ENCODE results near the gene DLGAP1. TPM values are rescaled to one million over a fixed set of nuclear protein-coding genes. Genes with fewer than 3 reads are reported as not detected.

The DLGAP1 gene
- total RNA-seq, 1 experiment from 2014 or later: 23.0 TPM

DNA sequence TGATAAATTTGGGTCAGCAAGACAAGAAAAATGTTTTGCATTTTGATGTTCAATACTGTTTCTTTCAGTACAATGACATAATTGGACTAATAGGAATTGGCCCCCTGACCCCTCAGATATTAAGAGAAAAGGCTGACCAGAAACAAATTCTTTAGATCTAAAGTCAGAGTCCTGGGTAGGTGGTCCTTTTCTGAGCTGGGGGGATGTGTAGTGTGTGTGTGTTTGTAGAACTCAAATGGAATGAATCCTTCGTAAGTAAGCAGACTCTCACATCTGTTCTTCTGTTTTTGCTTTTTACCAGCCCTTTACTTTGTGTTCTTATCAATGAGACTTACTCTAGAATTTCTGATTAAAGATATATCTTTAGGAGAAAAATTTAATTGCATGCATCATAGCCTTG, 677.4 kb downstream of the DLGAP1 start:
- ChIA-PET POLR2A (interaction anchor here (0.6 kb wide), 1 partner anchor 114 kb away, joined by 6 read pairs; no protein-coding TSS in a partner anchor), CTCF (no interaction called here)
- no peaks in the 10 kb centered on the region for H3K27me3 Mint-ChIP-seq (ENCODE audit: low read depth)
- ATAC-seq (no peak), DNase-seq (ENCODE audit: low spot score) (no peak)
- no peaks in the 10 kb centered on the region for H3K9me3 Mint-ChIP-seq
- TF ChIP-seq, protein P1, sequence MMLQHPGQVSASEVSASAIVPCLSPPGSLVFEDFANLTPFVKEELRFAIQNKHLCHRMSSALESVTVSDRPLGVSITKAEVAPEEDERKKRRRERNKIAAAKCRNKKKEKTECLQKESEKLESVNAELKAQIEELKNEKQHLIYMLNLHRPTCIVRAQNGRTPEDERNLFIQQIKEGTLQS (CRISPR knock-in tag; conservative IDR thresholded peaks at IDR 0.05): no peak
- TF ChIP-seq CREB1 (CRISPR knock-in tag; IDR thresholded peaks at IDR 0.05): no peak
- TF ChIP-seq NR3C1 (CRISPR knock-in tag; conservative IDR thresholded peaks at IDR 0.05; ENCODE audit: low read depth): no peak
- TF ChIP-seq, protein P2, sequence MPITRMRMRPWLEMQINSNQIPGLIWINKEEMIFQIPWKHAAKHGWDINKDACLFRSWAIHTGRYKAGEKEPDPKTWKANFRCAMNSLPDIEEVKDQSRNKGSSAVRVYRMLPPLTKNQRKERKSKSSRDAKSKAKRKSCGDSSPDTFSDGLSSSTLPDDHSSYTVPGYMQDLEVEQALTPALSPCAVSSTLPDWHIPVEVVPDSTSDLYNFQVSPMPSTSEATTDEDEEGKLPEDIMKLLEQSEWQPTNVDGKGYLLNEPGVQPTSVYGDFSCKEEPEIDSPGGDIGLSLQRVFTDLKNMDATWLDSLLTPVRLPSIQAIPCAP (CRISPR knock-in tag; IDR thresholded peaks at IDR 0.05): no peak
- TF ChIP-seq ZNF396 (CRISPR knock-in tag; IDR thresholded peaks at IDR 0.05; ENCODE audit: borderline replicate concordance): no peak
- TF ChIP-seq, protein P3, sequence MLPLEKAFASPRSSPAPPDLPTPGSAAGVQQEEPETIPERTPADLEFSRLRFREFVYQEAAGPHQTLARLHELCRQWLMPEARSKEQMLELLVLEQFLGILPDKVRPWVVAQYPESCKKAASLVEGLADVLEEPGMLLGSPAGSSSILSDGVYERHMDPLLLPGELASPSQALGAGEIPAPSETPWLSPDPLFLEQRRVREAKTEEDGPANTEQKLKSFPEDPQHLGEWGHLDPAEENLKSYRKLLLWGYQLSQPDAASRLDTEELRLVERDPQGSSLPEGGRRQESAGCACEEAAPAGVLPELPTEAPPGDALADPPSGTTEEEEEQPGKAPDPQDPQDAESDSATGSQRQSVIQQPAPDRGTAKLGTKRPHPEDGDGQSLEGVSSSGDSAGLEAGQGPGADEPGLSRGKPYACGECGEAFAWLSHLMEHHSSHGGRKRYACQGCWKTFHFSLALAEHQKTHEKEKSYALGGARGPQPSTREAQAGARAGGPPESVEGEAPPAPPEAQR (CRISPR knock-in tag; IDR thresholded peaks at IDR 0.05): no peak
- TF ChIP-seq FOXK1 (CRISPR knock-in tag; IDR thresholded peaks at IDR 0.05): no peak
- no peak for TF ChIP-seq TCF7 (CRISPR knock-in tag; IDR thresholded peaks at IDR 0.05; ENCODE audit: low read depth)
- no peak for TF ChIP-seq KAT7 (CRISPR knock-in tag; IDR thresholded peaks at IDR 0.05; ENCODE audit: borderline replicate concordance)
- TF ChIP-seq, protein P4, sequence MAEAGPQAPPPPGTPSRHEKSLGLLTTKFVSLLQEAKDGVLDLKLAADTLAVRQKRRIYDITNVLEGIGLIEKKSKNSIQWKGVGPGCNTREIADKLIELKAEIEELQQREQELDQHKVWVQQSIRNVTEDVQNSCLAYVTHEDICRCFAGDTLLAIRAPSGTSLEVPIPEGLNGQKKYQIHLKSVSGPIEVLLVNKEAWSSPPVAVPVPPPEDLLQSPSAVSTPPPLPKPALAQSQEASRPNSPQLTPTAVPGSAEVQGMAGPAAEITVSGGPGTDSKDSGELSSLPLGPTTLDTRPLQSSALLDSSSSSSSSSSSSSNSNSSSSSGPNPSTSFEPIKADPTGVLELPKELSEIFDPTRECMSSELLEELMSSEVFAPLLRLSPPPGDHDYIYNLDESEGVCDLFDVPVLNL (CRISPR knock-in tag; IDR thresholded peaks at IDR 0.05; ENCODE audit: borderline replicate concordance, low read depth): no peak
- TF ChIP-seq, protein P5, sequence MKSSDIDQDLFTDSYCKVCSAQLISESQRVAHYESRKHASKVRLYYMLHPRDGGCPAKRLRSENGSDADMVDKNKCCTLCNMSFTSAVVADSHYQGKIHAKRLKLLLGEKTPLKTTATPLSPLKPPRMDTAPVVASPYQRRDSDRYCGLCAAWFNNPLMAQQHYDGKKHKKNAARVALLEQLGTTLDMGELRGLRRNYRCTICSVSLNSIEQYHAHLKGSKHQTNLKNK (CRISPR knock-in tag; IDR thresholded peaks at IDR 0.05): no peak
- no peak for TF ChIP-seq SMAD3 (CRISPR knock-in tag; IDR thresholded peaks at IDR 0.05; ENCODE audit: borderline replicate concordance)
- no peak for TF ChIP-seq CBFB (CRISPR knock-in tag; IDR thresholded peaks at IDR 0.05; ENCODE audit: low read depth)
- TF ChIP-seq, protein P6, sequence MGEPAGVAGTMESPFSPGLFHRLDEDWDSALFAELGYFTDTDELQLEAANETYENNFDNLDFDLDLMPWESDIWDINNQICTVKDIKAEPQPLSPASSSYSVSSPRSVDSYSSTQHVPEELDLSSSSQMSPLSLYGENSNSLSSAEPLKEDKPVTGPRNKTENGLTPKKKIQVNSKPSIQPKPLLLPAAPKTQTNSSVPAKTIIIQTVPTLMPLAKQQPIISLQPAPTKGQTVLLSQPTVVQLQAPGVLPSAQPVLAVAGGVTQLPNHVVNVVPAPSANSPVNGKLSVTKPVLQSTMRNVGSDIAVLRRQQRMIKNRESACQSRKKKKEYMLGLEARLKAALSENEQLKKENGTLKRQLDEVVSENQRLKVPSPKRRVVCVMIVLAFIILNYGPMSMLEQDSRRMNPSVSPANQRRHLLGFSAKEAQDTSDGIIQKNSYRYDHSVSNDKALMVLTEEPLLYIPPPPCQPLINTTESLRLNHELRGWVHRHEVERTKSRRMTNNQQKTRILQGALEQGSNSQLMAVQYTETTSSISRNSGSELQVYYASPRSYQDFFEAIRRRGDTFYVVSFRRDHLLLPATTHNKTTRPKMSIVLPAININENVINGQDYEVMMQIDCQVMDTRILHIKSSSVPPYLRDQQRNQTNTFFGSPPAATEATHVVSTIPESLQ (CRISPR knock-in tag; IDR thresholded peaks at IDR 0.05): no peak
- no peak for TF ChIP-seq PRRX2 (CRISPR knock-in tag; IDR thresholded peaks at IDR 0.05)
- TF ChIP-seq SOX15 (CRISPR knock-in tag; IDR thresholded peaks at IDR 0.05): no peak
- TF ChIP-seq ELF4 (CRISPR knock-in tag; IDR thresholded peaks at IDR 0.05; ENCODE audit: low read depth): no peak
- TF ChIP-seq JUN (CRISPR knock-in tag; IDR thresholded peaks at IDR 0.05): no peak
- peaks cover 54% of the 10 kb centered on the region for H3K4me1 Mint-ChIP-seq
- H3K27ac Mint-ChIP-seq: no peak overlapping the region
- H3K4me3 Mint-ChIP-seq: no peak overlapping the region
- H3K36me3 Mint-ChIP-seq: no peaks in the 10 kb centered on the region

DNA sequence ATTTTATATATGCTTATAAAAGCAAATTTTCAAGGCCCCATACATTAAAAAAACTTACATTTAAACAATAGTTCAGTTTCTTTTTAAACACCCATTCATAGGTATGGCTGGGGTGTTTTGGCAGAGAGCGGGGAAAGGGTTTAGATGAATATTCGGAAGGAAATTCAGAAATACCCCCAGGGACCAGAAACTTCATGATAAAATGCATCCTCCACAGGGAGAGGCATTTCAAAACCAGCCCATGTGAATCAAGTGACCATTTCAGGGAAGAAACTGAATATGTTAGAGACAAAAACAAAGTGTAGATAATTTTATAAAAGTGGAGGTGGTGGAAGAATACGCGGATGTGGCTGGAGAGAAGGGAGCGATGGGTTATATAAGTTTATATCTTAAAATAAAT, 678.0 kb downstream of the DLGAP1 start:
- Mint-ChIP-seq H3K9me3 (no peaks in the 10 kb centered on the region), H3K27me3 (ENCODE audit: low read depth) (no peaks in the 10 kb centered on the region), H3K27ac (no peak overlapping the region; the same call in 1 of the 2 replicates), H3K4me1 (peaks cover 58% of the 10 kb centered on the region), H3K36me3 (no peaks in the 10 kb centered on the region), H3K4me3 (no peak overlapping the region)
- CTCF ChIA-PET: no interaction called here
- POLR2A ChIA-PET: no interaction called here
- ATAC-seq (no peak), DNase-seq (ENCODE audit: low spot score) (no peak)
- TF ChIP-seq, protein P7, sequence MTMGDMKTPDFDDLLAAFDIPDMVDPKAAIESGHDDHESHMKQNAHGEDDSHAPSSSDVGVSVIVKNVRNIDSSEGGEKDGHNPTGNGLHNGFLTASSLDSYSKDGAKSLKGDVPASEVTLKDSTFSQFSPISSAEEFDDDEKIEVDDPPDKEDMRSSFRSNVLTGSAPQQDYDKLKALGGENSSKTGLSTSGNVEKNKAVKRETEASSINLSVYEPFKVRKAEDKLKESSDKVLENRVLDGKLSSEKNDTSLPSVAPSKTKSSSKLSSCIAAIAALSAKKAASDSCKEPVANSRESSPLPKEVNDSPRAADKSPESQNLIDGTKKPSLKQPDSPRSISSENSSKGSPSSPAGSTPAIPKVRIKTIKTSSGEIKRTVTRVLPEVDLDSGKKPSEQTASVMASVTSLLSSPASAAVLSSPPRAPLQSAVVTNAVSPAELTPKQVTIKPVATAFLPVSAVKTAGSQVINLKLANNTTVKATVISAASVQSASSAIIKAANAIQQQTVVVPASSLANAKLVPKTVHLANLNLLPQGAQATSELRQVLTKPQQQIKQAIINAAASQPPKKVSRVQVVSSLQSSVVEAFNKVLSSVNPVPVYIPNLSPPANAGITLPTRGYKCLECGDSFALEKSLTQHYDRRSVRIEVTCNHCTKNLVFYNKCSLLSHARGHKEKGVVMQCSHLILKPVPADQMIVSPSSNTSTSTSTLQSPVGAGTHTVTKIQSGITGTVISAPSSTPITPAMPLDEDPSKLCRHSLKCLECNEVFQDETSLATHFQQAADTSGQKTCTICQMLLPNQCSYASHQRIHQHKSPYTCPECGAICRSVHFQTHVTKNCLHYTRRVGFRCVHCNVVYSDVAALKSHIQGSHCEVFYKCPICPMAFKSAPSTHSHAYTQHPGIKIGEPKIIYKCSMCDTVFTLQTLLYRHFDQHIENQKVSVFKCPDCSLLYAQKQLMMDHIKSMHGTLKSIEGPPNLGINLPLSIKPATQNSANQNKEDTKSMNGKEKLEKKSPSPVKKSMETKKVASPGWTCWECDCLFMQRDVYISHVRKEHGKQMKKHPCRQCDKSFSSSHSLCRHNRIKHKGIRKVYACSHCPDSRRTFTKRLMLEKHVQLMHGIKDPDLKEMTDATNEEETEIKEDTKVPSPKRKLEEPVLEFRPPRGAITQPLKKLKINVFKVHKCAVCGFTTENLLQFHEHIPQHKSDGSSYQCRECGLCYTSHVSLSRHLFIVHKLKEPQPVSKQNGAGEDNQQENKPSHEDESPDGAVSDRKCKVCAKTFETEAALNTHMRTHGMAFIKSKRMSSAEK (CRISPR knock-in tag; IDR thresholded peaks at IDR 0.05; ENCODE audit: borderline replicate concordance): no peak
- TF ChIP-seq CBFB (CRISPR knock-in tag; IDR thresholded peaks at IDR 0.05; ENCODE audit: low read depth): no peak
- TF ChIP-seq GRHL2 (CRISPR knock-in tag; IDR thresholded peaks at IDR 0.05; ENCODE audit: insufficient replicate concordance, severe bottlenecking): no peak
- TF ChIP-seq ZNF232 (CRISPR knock-in tag; IDR thresholded peaks at IDR 0.05): no peak
- TF ChIP-seq, protein P8, sequence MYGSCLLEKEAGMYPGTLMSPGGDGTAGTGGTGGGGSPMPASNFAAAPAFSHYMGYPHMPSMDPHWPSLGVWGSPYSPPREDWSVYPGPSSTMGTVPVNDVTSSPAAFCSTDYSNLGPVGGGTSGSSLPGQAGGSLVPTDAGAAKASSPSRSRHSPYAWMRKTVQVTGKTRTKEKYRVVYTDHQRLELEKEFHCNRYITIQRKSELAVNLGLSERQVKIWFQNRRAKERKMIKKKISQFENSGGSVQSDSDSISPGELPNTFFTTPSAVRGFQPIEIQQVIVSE (CRISPR knock-in tag; IDR thresholded peaks at IDR 0.05; ENCODE audit: borderline replicate concordance): no peak
- TF ChIP-seq IRF2 (CRISPR knock-in tag; IDR thresholded peaks at IDR 0.05; ENCODE audit: borderline replicate concordance, low read depth): no peak
- TF ChIP-seq NFATC4 (CRISPR knock-in tag; IDR thresholded peaks at IDR 0.05): no peak
- TF ChIP-seq TEAD1 (CRISPR knock-in tag; IDR thresholded peaks at IDR 0.05): no peak
- no peak for TF ChIP-seq SMAD4 (CRISPR knock-in tag; IDR thresholded peaks at IDR 0.05)

All from WTC11 (cell line).